Measurements from ENCODE around the gene RPN1. TPM values are rescaled to one million over a fixed set of nuclear protein-coding genes. Genes with fewer than 3 reads are reported as not detected.

The RPN1 gene
- total RNA-seq, result 100 to 1,000 TPM in 1 of 3 donors, 10 to 100 TPM in 2; 90.5 to 130 (median 92.1) TPM
- total RNA-seq (2013), result 145 TPM

DNA sequence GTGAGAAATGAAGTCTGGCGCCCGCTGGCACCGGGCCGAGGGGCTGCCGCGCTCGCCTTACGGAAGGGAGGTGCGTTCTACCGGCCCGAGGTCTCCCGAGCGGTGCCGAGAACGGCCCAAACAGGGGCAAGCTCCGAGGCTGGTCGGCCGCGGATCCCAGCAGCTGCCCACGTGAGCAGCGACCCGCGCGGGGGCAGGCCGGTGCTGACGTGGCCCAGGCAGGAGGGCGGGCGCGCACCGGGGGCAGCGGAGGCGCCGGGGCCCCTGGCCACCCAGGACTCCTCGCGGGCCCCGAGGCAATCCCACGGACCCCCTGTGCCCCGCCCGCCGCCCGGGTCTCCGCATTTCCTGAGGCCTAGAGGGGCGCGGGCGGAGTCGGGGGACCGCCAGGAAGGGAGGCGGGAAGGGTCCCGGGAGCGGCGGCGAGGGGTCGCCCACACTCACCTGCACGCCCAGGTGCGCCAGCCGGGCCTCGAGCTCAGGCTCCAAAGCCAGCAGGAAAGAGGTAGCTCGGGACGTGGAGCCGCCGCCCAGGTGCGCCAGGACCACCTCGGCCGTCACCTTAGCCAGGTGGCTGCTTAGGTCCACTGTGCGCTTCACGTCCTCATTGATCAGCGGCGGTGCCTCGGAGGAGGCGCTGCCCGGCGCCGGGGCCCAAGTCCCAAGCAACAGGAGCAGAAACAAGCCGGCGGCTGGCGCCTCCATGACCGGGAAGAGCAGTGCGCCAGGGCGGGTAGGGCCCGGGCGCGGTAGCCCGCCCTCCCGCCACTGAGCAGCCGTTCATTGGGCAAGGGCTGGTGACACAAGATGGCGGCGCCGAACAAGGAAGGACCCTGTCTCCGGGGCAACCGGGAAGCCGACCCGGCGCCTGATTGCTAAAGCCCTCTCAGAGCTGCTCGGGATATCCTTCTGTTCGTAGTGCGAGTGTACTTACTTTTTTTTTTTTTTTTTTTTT lies at the start of gene RPN1:
Gene RPN1 (minus strand): TSS at position 723 of the 955 bp plus-strand sequence. CDS start 18 bp downstream, at position 705.
- H3K36me3 Mint-ChIP-seq, result no peaks in the 10 kb centered on the region
- ATAC-seq (peak; percentile 94 to 99 (median 98)), DNase-seq (peak; percentile 92 to 97)
- TF ChIP-seq, protein P1, sequence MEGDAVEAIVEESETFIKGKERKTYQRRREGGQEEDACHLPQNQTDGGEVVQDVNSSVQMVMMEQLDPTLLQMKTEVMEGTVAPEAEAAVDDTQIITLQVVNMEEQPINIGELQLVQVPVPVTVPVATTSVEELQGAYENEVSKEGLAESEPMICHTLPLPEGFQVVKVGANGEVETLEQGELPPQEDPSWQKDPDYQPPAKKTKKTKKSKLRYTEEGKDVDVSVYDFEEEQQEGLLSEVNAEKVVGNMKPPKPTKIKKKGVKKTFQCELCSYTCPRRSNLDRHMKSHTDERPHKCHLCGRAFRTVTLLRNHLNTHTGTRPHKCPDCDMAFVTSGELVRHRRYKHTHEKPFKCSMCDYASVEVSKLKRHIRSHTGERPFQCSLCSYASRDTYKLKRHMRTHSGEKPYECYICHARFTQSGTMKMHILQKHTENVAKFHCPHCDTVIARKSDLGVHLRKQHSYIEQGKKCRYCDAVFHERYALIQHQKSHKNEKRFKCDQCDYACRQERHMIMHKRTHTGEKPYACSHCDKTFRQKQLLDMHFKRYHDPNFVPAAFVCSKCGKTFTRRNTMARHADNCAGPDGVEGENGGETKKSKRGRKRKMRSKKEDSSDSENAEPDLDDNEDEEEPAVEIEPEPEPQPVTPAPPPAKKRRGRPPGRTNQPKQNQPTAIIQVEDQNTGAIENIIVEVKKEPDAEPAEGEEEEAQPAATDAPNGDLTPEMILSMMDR (IDR thresholded peaks at IDR 0.05), result no peak
- peak within 1 kb of the TSS; percentile 92 for H3K4me3 Mint-ChIP-seq
- H3K4me1 Mint-ChIP-seq, result peaks cover 28 to 31% of the 10 kb centered on the region in 2 donors
- H3K36me3 ChIP-seq (ENCODE audit: control insufficient read depth, insufficient read depth, low read length), result no peaks in the 10 kb centered on the region
- H3K27ac Mint-ChIP-seq, result peak within 1 kb of the TSS; percentile 86 to 92
- H3K27me3 ChIP-seq (ENCODE audit: control insufficient read depth, insufficient read depth, low read length), result no peaks in the 10 kb centered on the region
- H3K27me3 Mint-ChIP-seq (ENCODE audit: low read depth in 2 of 2), result no peaks in the 10 kb centered on the region
- H3K4me1 ChIP-seq (ENCODE audit: control insufficient read depth, insufficient read depth, low read length), result peaks cover 15% of the 10 kb centered on the region
- intact Hi-C loops (cut with micrococcal nuclease), result loop anchor here (1.0 to 2.0 kb wide), 3 partner anchors 30 to 228 kb away; partner anchors contain the start of gene ACAD9
- WGBS (ENCODE audit: insufficient coverage), result under 1% methylated on average over 93 of the region's 96 CpGs
- H3K9me3 ChIP-seq (ENCODE audit: control insufficient read depth, insufficient read depth, low read length), result no peaks in the 10 kb centered on the region
- H3K9me3 Mint-ChIP-seq, result no peaks in the 10 kb centered on the region
- H3K4me3 ChIP-seq (ENCODE audit: low read length), result peak within 1 kb of the TSS; percentile 100
- peak within 1 kb of the TSS; percentile 98 for H3K27ac ChIP-seq (ENCODE audit: low read length)

DNA sequence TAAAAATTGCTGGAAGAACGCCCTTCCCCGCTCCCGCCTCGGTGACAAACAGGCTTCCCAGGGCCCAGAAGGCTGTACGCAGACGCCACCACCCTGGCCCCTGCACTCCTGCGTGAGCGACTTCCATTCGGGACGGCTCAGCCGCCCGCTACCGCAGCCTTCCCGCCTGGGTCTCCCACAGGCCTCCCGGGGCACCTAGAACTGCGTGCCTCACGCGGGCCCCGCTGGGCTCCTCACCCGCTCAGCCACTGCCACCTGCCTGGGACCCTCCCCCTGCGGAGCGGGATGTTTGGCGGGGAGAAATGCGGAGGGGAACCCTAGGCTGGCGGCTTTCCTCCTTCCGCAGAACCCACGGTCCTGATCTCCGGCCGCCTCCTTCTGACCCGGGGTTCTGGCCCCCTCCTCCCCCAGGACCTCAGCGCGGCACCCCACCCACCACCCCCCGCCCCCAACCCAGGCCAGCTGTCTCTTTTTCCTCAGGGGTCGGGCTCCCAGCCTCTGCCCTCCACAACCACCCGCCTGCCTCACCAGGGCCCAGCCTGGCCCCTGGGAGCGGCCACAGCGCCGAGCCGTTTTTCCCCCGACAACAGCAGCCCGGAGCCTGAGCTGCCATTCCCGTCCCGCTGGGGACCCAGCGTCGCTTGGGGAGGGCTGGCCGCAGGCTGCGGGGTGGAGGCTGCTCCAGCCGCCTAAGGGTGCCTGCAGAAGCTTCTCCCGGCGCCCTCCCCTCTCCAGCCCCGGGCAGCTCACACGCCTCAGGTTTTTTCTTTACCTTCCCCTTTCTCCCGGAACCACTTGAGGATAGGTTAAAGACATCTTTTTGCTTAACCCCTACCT lies 47.8 kb upstream of the RPN1 start:
- TF ChIP-seq, protein P1 (IDR thresholded peaks at IDR 0.05), result no peak
- Histone ChIP-seq H3K4me3 (ENCODE audit: low read length) (peak overlapping the region; percentile 46), H3K4me1 (ENCODE audit: control insufficient read depth, insufficient read depth, low read length) (peaks cover 16% of the 10 kb centered on the region), H3K9me3 (ENCODE audit: control insufficient read depth, insufficient read depth, low read length) (no peaks in the 10 kb centered on the region), H3K36me3 (ENCODE audit: control insufficient read depth, insufficient read depth, low read length) (no peaks in the 10 kb centered on the region), H3K27me3 (ENCODE audit: control insufficient read depth, insufficient read depth, low read length) (peaks cover 4% of the 10 kb centered on the region), H3K27ac (ENCODE audit: low read length) (no peak overlapping the region)
- ATAC-seq (peak; percentile 46 to 72 (median 66)), DNase-seq (peak; percentile 18 to 44)
- H3K4me3 Mint-ChIP-seq, result peak overlapping the region; percentile 86
- no peaks in the 10 kb centered on the region for H3K27me3 Mint-ChIP-seq (ENCODE audit: low read depth in 2 of 2)
- H3K27ac Mint-ChIP-seq, result peak overlapping the region in 1 of 2 donors; percentile 58
- no peaks in the 10 kb centered on the region for H3K9me3 Mint-ChIP-seq
- no peaks in the 10 kb centered on the region for H3K36me3 Mint-ChIP-seq
- WGBS (ENCODE audit: insufficient coverage), result 4% methylated on average over 49 of the region's 53 CpGs
- intact Hi-C loops (cut with micrococcal nuclease), result no loop called here
- peaks cover 0 to 9% of the 10 kb centered on the region in 2 donors for H3K4me1 Mint-ChIP-seq

DNA sequence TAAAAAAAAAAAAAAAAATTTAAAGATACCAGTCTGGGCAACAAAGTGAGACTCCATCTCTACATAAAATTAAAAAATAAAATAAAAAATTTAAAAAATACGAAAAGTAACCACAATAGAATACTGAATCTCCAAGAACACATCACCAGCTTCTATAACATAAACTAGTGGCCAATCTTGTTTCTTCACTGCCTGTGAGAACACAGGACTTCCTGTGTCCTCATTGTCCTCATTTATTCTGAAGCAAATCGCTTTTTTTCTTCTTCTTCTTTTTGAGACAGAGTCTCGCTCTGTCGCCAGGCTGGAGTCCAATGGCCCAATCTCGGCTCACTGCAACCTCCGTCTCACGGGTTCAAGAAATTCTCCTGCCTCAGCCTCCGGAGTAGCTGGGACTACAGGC lies 46.7 kb upstream of the RPN1 start:
- Histone ChIP-seq H3K4me3 (ENCODE audit: low read length) (no peak overlapping the region), H3K4me1 (ENCODE audit: control insufficient read depth, insufficient read depth, low read length) (peaks cover 16% of the 10 kb centered on the region), H3K27ac (ENCODE audit: low read length) (no peak overlapping the region), H3K36me3 (ENCODE audit: control insufficient read depth, insufficient read depth, low read length) (no peaks in the 10 kb centered on the region), H3K27me3 (ENCODE audit: control insufficient read depth, insufficient read depth, low read length) (peaks cover 4% of the 10 kb centered on the region), H3K9me3 (ENCODE audit: control insufficient read depth, insufficient read depth, low read length) (no peaks in the 10 kb centered on the region)
- Mint-ChIP-seq H3K4me3 (no peak overlapping the region), H3K27me3 (ENCODE audit: low read depth in 2 of 2) (no peaks in the 10 kb centered on the region), H3K36me3 (no peaks in the 10 kb centered on the region), H3K9me3 (no peaks in the 10 kb centered on the region), H3K4me1 (peaks cover 0 to 9% of the 10 kb centered on the region in 2 donors), H3K27ac (no peak overlapping the region)
- TF ChIP-seq, protein P1 (IDR thresholded peaks at IDR 0.05), result no peak
- DNase-seq, result no peak
- intact Hi-C loops (cut with micrococcal nuclease), result no loop called here
- no peak for ATAC-seq
- 91% methylated on average over 8 of the region's 8 CpGs for WGBS (ENCODE audit: insufficient coverage)

All from natural killer cell (primary cell).